Smooth muscle cell of the brain vasculature (primary cell): Measurements from ENCODE around the gene EXOC5.

ENCODE experiments used
- DNase-seq: peaks from one replicate; pipeline ENCODE4 v3.0.0-alpha.2; 2012; ENCODE audit warnings: low read depth, low spot score

The EXOC5 gene

GRCh38 chr14:57161583-57162234 lies 107.0 kb downstream of the EXOC5 start:
- DNase-seq, result no peak

- DNase-seq, result no peak
Observed at GRCh38 chr14:57160333-57160732, 108.4 kb downstream of the EXOC5 start.

DNA sequence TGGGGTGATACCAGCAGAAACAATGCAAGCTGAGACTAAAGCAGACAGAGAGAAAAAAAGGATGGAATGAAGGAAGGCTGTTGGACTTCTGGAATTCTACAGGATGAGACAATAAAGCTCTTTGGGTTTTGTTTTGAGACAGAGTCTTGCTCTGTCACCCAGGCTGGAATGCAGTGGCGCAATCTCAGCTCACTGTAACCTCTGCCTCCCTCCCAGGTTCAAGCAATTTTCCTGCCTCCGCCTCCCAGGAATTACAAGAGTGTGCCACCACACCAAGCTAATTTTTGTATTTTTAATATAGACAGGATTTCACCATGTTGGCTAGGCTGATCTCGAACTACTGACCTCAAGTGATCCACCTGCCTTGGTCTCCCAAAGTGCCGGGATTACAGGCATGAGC lies 115.4 kb downstream of the EXOC5 start:
- DNase-seq, result no peak
